Fibroblast of lung (primary cell): ENCODE data around the gene TMEM205.

Experiments used
- EZH2 ChIP-seq: IDR thresholded peaks from 2 replicates; pipeline ENCODE4 v1.5.1; 2012; ENCODE audit warnings: low read length, control low read depth, mild to moderate bottlenecking; ENCODE audit errors: missing control alignments
- TF ChIP-seq, protein P1 (sequence below), 2 donors: IDR thresholded peaks in 1 of 2; conservative IDR thresholded peaks in 1 of 2; 1 replicate in 1 of 2; 2 replicates in 1 of 2; pipeline ENCODE4 v1.5.1; 2011 to 2012; ENCODE audit warnings: low read length in 2 of 2, control low read depth in 1 of 2, inconsistent platforms in 1 of 2, low read depth in 1 of 2, mild to moderate bottlenecking in 1 of 2

DNA sequence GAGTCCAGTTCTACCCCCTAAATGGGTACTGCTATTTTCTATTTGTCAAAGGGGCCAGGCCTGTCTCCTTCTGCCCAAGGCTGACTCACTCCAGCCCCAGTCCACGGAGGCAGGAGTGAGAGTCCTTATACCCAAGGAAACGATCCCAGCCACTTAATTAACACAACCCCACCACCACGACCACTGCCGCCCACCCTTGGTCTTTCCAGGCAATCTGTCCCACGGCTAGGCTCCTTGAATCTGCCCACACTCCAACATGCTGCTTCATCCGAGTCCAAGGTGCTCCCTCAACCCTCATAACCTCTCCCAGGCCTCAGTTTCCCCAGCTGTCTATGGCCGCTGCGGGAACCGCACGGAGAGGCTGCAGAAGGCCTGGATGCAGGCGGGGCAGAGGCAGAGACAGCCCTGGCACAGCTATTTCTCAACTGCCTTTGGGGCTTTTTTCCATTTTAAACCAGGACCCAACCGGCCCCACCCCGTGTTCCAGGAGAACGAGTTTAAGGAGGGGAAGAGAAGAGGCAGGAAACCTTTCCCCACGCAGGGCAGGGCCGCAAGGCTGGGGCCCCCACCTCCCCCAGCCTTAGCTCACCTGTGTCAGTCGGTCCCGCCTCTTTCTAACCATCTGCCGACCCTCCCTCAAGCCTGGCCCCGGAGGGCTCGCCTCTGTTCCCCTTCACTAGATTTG is 7.4 kb downstream of the TMEM205 start:
- TF ChIP-seq, protein P1, sequence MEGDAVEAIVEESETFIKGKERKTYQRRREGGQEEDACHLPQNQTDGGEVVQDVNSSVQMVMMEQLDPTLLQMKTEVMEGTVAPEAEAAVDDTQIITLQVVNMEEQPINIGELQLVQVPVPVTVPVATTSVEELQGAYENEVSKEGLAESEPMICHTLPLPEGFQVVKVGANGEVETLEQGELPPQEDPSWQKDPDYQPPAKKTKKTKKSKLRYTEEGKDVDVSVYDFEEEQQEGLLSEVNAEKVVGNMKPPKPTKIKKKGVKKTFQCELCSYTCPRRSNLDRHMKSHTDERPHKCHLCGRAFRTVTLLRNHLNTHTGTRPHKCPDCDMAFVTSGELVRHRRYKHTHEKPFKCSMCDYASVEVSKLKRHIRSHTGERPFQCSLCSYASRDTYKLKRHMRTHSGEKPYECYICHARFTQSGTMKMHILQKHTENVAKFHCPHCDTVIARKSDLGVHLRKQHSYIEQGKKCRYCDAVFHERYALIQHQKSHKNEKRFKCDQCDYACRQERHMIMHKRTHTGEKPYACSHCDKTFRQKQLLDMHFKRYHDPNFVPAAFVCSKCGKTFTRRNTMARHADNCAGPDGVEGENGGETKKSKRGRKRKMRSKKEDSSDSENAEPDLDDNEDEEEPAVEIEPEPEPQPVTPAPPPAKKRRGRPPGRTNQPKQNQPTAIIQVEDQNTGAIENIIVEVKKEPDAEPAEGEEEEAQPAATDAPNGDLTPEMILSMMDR (conservative IDR thresholded peaks at IDR 0.05 in 1 of 2, IDR thresholded peaks at IDR 0.05 in 1 of 2; ENCODE audit: low read depth in 1 of 2, low read length in 2 of 2), result no peak
- no peak for TF ChIP-seq EZH2
